Endothelial cell (in vitro differentiated cells): ENCODE measurements around the gene NAV2. TPM values are rescaled to one million over a fixed set of nuclear protein-coding genes. Genes with fewer than 3 reads are reported as not detected.

Experiments used
- DNase-seq: peaks from one replicate; pipeline ENCODE4 v3.0.0; 2021; ENCODE audit warnings: low spot score
- H3K27ac Mint-ChIP-seq: one replicate; pipeline ENCODE4 v1.8.0; 2021; ENCODE audit warnings: mixed read lengths, inconsistent platforms; ENCODE audit not compliant: unreplicated experiment
- H3K27me3 Mint-ChIP-seq: one replicate; pipeline ENCODE4 v1.8.0; 2021; ENCODE audit warnings: mild to moderate bottlenecking, moderate library complexity, mixed read lengths, inconsistent platforms; ENCODE audit not compliant: unreplicated experiment
- H3K36me3 Mint-ChIP-seq: one replicate; pipeline ENCODE4 v1.8.0; 2021; ENCODE audit warnings: mild to moderate bottlenecking, low read depth, mixed read lengths, inconsistent platforms; ENCODE audit not compliant: unreplicated experiment
- H3K4me1 Mint-ChIP-seq: one replicate; pipeline ENCODE4 v1.8.0; 2021; ENCODE audit warnings: mild to moderate bottlenecking, mixed read lengths, inconsistent platforms; ENCODE audit not compliant: unreplicated experiment
- H3K4me3 Mint-ChIP-seq: one replicate; pipeline ENCODE4 v1.8.0; 2021; ENCODE audit warnings: mild to moderate bottlenecking, mixed read lengths, inconsistent platforms; ENCODE audit not compliant: unreplicated experiment
- H3K9me3 Mint-ChIP-seq: one replicate; pipeline ENCODE4 v1.8.0; 2021; ENCODE audit warnings: mixed read lengths, inconsistent platforms; ENCODE audit not compliant: unreplicated experiment
- total RNA-seq: library from RNA; stranded (reverse); fragmentation: NEBNext Ultra II Directional; extraction: Animal tissue kit (Norgen Biotek cat#: 25700); gene quantifications from one replicate; pipeline ENCODE4 v1.2.1, GENCODE V29; 2021; ENCODE audit not compliant: unreplicated experiment
- TF ChIP-seq, protein P1 (sequence below): fragments of 200-600 bp; sonication (generic); IDR thresholded peaks from one replicate; pipeline ENCODE4 v1.5.0; 2021; ENCODE audit warnings: antibody characterized with exemption; ENCODE audit not compliant: unreplicated experiment

NAV2 gene
- total RNA-seq, 1 donor from 2014 or later, result 15.6 TPM

DNA sequence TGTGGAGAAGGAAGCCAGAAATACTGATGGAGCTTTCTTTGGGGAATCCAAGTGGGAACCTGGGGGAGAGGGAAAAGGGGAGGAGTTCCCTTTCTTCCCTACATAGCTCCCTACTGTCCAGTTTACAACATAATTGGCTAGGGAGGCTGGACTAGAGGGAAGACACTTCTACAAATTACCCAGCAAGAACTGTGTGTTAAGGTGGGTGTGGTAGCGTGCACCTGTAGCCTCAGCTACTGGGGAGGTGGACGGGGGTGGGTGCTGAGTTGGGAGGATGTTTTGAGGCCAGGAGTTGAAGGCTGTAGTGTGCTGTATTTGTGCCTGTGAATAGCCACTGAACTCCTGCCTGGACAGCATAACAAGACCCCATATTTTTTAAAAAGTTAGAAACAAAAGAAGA is 74.0 kb downstream of the NAV2 start:
- Mint-ChIP-seq H3K27me3 (no peaks in the 10 kb centered on the region), H3K9me3 (no peaks in the 10 kb centered on the region), H3K27ac (no peak overlapping the region), H3K4me3 (no peak overlapping the region), H3K4me1 (no peaks in the 10 kb centered on the region), H3K36me3 (no peaks in the 10 kb centered on the region)
- no peak for DNase-seq
- TF ChIP-seq, protein P1, sequence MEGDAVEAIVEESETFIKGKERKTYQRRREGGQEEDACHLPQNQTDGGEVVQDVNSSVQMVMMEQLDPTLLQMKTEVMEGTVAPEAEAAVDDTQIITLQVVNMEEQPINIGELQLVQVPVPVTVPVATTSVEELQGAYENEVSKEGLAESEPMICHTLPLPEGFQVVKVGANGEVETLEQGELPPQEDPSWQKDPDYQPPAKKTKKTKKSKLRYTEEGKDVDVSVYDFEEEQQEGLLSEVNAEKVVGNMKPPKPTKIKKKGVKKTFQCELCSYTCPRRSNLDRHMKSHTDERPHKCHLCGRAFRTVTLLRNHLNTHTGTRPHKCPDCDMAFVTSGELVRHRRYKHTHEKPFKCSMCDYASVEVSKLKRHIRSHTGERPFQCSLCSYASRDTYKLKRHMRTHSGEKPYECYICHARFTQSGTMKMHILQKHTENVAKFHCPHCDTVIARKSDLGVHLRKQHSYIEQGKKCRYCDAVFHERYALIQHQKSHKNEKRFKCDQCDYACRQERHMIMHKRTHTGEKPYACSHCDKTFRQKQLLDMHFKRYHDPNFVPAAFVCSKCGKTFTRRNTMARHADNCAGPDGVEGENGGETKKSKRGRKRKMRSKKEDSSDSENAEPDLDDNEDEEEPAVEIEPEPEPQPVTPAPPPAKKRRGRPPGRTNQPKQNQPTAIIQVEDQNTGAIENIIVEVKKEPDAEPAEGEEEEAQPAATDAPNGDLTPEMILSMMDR, result no peak

DNA sequence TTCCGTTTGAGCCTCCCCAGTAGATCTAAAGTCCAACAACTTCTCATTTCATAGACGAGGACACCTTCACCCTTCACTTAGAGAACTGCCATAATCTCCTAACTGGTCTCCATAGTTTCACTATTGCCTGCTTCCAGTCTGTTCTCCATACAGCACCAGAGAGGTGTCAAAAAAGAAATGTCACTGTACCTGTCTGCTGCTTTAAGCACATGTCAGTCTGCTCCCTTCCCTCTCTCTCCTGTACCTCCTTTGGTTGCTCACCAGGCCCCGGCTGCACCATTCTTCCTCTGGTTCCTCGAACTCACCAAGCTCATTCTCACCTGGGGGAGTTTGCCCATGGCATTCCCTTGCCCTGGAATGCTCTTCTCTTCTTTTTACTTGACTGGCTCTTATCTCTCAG is 75.8 kb downstream of the NAV2 start:
- DNase-seq, result no peak
- no peak overlapping the region for H3K27ac Mint-ChIP-seq
- no peak overlapping the region for H3K4me3 Mint-ChIP-seq
- no peaks in the 10 kb centered on the region for H3K27me3 Mint-ChIP-seq
- TF ChIP-seq, protein P1, result no peak
- no peaks in the 10 kb centered on the region for H3K36me3 Mint-ChIP-seq
- H3K9me3 Mint-ChIP-seq, result no peaks in the 10 kb centered on the region
- H3K4me1 Mint-ChIP-seq, result peaks cover 3% of the 10 kb centered on the region

GRCh38 chr11:19789245-19789644 is 76.6 kb downstream of the NAV2 start:
- no peak for DNase-seq
- Mint-ChIP-seq H3K9me3 (no peaks in the 10 kb centered on the region), H3K36me3 (no peaks in the 10 kb centered on the region), H3K4me1 (peaks cover 11% of the 10 kb centered on the region), H3K4me3 (no peak overlapping the region), H3K27ac (no peak overlapping the region), H3K27me3 (no peaks in the 10 kb centered on the region)
- TF ChIP-seq, protein P1, result no peak

- Mint-ChIP-seq H3K36me3 (no peaks in the 10 kb centered on the region), H3K4me1 (peaks cover 19% of the 10 kb centered on the region), H3K27me3 (no peaks in the 10 kb centered on the region), H3K4me3 (no peak overlapping the region), H3K9me3 (no peaks in the 10 kb centered on the region), H3K27ac (no peak overlapping the region)
- TF ChIP-seq, protein P1, result no peak
- no peak for DNase-seq
These were observed 77.4 kb downstream of the NAV2 start for GRCh38 chr11:19789835-19790710.

- no peak overlapping the region for H3K27ac Mint-ChIP-seq
- H3K27me3 Mint-ChIP-seq, result no peaks in the 10 kb centered on the region
- H3K9me3 Mint-ChIP-seq, result no peaks in the 10 kb centered on the region
- H3K4me1 Mint-ChIP-seq, result peaks cover 19% of the 10 kb centered on the region
- H3K36me3 Mint-ChIP-seq, result no peaks in the 10 kb centered on the region
- no peak overlapping the region for H3K4me3 Mint-ChIP-seq
- DNase-seq, result no peak
- TF ChIP-seq, protein P1, result no peak
These were observed 78.4 kb downstream of the NAV2 start for GRCh38 chr11:19790831-19791552.
